ENCODE data around the gene COTL1. TPM values are rescaled to one million over a fixed set of nuclear protein-coding genes. Genes with fewer than 3 reads are reported as not detected.

COTL1 gene
- total RNA-seq, 4 donors from 2014 or later = 34.5 to 42.9 (median 40.7) TPM

- Histone ChIP-seq H3K4me1 (no peaks in the 10 kb centered on the region), H3K4me3 (no peak overlapping the region), H3K36me3 (peaks cover 53 to 93% (median 82%) of the 10 kb centered on the region in 4 donors), H3K9me3 (no peaks in the 10 kb centered on the region), H3K27me3 (no peaks in the 10 kb centered on the region), H3K27ac (replicated peaks in 1 of 4) (no peak overlapping the region)
- 95% methylated on average over 36 of the region's 50 CpGs for WGBS
- no peak for TF ChIP-seq CTCF (IDR thresholded peaks at IDR 0.05)
- TF ChIP-seq EP300 (IDR thresholded peaks at IDR 0.05) = no peak
- TF ChIP-seq POLR2A (IDR thresholded peaks at IDR 0.05; ENCODE audit: low read depth) = no peak
- no peak for TF ChIP-seq POLR2AphosphoS5 (IDR thresholded peaks at IDR 0.05)
- intact Hi-C loops (cut with DNase I) = no loop called here
- no peak for DNase-seq (ENCODE audit: extremely low spot score)
Observed at GRCh38 chr16:84657229-84657837, 39.5 kb upstream of the COTL1 start.

DNA sequence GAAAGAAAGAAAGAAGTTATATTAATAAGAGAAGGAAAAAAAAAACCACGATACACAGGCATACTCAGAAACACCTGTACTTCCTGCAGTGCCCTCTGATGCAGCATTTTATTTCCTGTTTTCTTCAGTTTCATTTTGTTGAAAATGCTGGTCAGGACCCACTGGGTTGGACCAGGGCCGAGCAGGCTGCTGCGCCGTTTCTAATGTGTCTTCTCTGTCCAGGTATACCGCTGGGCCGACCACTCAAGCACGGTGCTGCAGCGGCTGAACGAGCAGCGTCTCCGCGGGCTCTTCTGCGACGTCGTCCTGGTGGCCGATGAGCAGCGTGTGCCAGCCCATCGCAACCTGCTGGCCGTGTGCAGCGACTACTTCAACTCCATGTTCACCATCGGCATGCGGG, 38.8 kb upstream of the COTL1 start:
- no peaks in the 10 kb centered on the region for H3K4me1 ChIP-seq
- H3K9me3 ChIP-seq = no peaks in the 10 kb centered on the region
- peaks cover 49 to 93% (median 81%) of the 10 kb centered on the region in 4 donors for H3K36me3 ChIP-seq
- 91% methylated on average over 14 of the region's 22 CpGs for WGBS
- H3K27ac ChIP-seq (replicated peaks in 1 of 4) = no peak overlapping the region
- intact Hi-C loops (cut with DNase I) = no loop called here
- no peak for DNase-seq (ENCODE audit: extremely low spot score)
- TF ChIP-seq POLR2A (IDR thresholded peaks at IDR 0.05; ENCODE audit: low read depth) = no peak
- no peak for TF ChIP-seq EP300 (IDR thresholded peaks at IDR 0.05)
- no peak for TF ChIP-seq POLR2AphosphoS5 (IDR thresholded peaks at IDR 0.05)
- no peak for TF ChIP-seq CTCF (IDR thresholded peaks at IDR 0.05)
- no peak overlapping the region for H3K4me3 ChIP-seq
- no peaks in the 10 kb centered on the region for H3K27me3 ChIP-seq

DNA sequence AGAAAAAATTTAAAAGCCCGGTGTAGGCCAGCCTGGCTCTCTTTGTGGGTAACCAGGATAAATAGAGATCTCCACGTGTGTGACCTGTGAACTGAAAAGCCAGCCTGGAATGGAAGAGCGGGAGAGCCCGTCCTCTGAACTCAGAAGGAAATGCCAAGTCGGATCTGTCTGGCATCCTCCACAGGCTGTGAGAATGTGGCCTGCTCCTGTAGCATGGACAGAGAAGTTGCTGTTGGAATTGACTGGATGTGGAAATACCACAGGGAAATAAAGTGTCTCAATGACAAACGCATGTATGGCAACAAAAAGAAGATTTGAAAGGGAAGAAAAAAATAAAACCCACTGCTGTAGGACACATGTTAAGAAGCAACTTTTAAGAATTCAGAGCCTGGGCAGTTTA, 37.1 kb upstream of the COTL1 start:
- no peaks in the 10 kb centered on the region for H3K27me3 ChIP-seq
- TF ChIP-seq EP300 (IDR thresholded peaks at IDR 0.05) (no peak), POLR2A (IDR thresholded peaks at IDR 0.05; ENCODE audit: low read depth) (no peak), POLR2AphosphoS5 (IDR thresholded peaks at IDR 0.05) (no peak), CTCF (IDR thresholded peaks at IDR 0.05) (no peak)
- DNase-seq (ENCODE audit: extremely low spot score) = no peak
- H3K36me3 ChIP-seq = peaks cover 41 to 87% (median 70%) of the 10 kb centered on the region in 4 donors
- peaks cover 2 to 13% (median 8%) of the 10 kb centered on the region in 4 donors for H3K4me1 ChIP-seq
- H3K27ac ChIP-seq (replicated peaks in 1 of 4) = no peak overlapping the region
- intact Hi-C loops (cut with DNase I) = no loop called here
- no peaks in the 10 kb centered on the region for H3K9me3 ChIP-seq
- H3K4me3 ChIP-seq = no peak overlapping the region
- 55% methylated on average over 6 of the region's 6 CpGs for WGBS

- Histone ChIP-seq H3K9me3 (no peaks in the 10 kb centered on the region), H3K4me1 (peaks cover 10 to 20% (median 16%) of the 10 kb centered on the region in 4 donors), H3K4me3 (no peak overlapping the region), H3K27me3 (no peaks in the 10 kb centered on the region), H3K36me3 (peaks cover 33 to 80% (median 62%) of the 10 kb centered on the region in 4 donors), H3K27ac (replicated peaks in 1 of 4) (no peak overlapping the region)
- DNase-seq (ENCODE audit: extremely low spot score) = no peak
- WGBS = 89% methylated on average over 3 of the region's 3 CpGs
- intact Hi-C loops (cut with DNase I) = no loop called here
- no peak for TF ChIP-seq POLR2A (IDR thresholded peaks at IDR 0.05; ENCODE audit: low read depth)
- TF ChIP-seq EP300 (IDR thresholded peaks at IDR 0.05) = no peak
- TF ChIP-seq POLR2AphosphoS5 (IDR thresholded peaks at IDR 0.05) = no peak
- no peak for TF ChIP-seq CTCF (IDR thresholded peaks at IDR 0.05)
Observed at GRCh38 chr16:84654238-84654637, 36.4 kb upstream of the COTL1 start.

GRCh38 chr16:84652566-84652965, 34.7 kb upstream of the COTL1 start:
- intact Hi-C loops (cut with DNase I) = no loop called here
- WGBS = 80% methylated on average over 7 of the region's 7 CpGs

More at GRCh38 chr16:84652566-84652965, 34.7 kb upstream of the COTL1 start:
- Histone ChIP-seq H3K36me3 (peaks cover 16 to 63% (median 45%) of the 10 kb centered on the region in 4 donors), H3K4me1 (peaks cover 16 to 31% (median 25%) of the 10 kb centered on the region in 4 donors), H3K9me3 (no peaks in the 10 kb centered on the region), H3K27me3 (no peaks in the 10 kb centered on the region), H3K27ac (replicated peaks in 1 of 4) (no peak overlapping the region), H3K4me3 (no peak overlapping the region)
- no peak for DNase-seq (ENCODE audit: extremely low spot score)
- TF ChIP-seq POLR2A (IDR thresholded peaks at IDR 0.05; ENCODE audit: low read depth) (no peak), EP300 (IDR thresholded peaks at IDR 0.05) (no peak), POLR2AphosphoS5 (IDR thresholded peaks at IDR 0.05) (no peak), CTCF (IDR thresholded peaks at IDR 0.05) (no peak)
